HEK293 (cell line): ENCODE data around the gene HIRA.
A peak's percentile ranks its signal among the peaks of the same experiment; 100 is the strongest.

Source experiments
- CTCF ChIP-seq: fragments of 450-650 bp; formaldehyde crosslinking; IDR thresholded peaks from 2 replicates; pipeline ENCODE4 v1.5.1; 2016; ENCODE audit warnings: missing biosample characterization, missing genetic modification characterization
- GLI4 ChIP-seq: fragments of 450-650 bp; formaldehyde crosslinking; IDR thresholded peaks from 2 replicates; pipeline ENCODE4 v1.5.1; 2016; ENCODE audit warnings: missing biosample characterization, missing genetic modification characterization
- HIC1 ChIP-seq: fragments of 450-650 bp; formaldehyde crosslinking; IDR thresholded peaks from 2 replicates; pipeline ENCODE4 v1.5.1; 2016; ENCODE audit warnings: missing biosample characterization, missing genetic modification characterization
- HOXC10 ChIP-seq: sonication (generic); formaldehyde crosslinking; IDR thresholded peaks from 2 replicates; pipeline ENCODE4 v1.8.1; 2023; ENCODE audit warnings: mild to moderate bottlenecking, missing genetic modification reagents
- HOXD13 ChIP-seq: sonication (generic); formaldehyde crosslinking; IDR thresholded peaks from 2 replicates; pipeline ENCODE4 v1.8.0; 2022; ENCODE audit warnings: missing genetic modification reagents, borderline replicate concordance
- KLF7 ChIP-seq: fragments of 450-650 bp; formaldehyde crosslinking; IDR thresholded peaks from 2 replicates; pipeline ENCODE4 v1.5.1; 2016; ENCODE audit warnings: missing biosample characterization, missing genetic modification characterization, borderline replicate concordance
- KLF8 ChIP-seq: fragments of 450-650 bp; formaldehyde crosslinking; IDR thresholded peaks from 2 replicates; pipeline ENCODE4 v1.5.1; 2016; ENCODE audit warnings: missing biosample characterization, missing genetic modification characterization
- MYNN ChIP-seq: fragments of 450-650 bp; formaldehyde crosslinking; IDR thresholded peaks from 2 replicates; pipeline ENCODE4 v1.5.1; 2016; ENCODE audit warnings: missing biosample characterization, missing genetic modification characterization, borderline replicate concordance
- OSR2 ChIP-seq: fragments of 450-650 bp; formaldehyde crosslinking; IDR thresholded peaks from 2 replicates; pipeline ENCODE4 v1.5.1; 2016; ENCODE audit warnings: missing biosample characterization, missing genetic modification characterization
- PRDM1 ChIP-seq: fragments of 450-650 bp; formaldehyde crosslinking; IDR thresholded peaks from 2 replicates; pipeline ENCODE4; 2016; ENCODE audit warnings: missing biosample characterization, missing genetic modification characterization
- PRDM6 ChIP-seq: fragments of 450-650 bp; formaldehyde crosslinking; IDR thresholded peaks from 2 replicates; pipeline ENCODE4 v1.5.1; 2017; ENCODE audit warnings: missing biosample characterization, missing genetic modification characterization
- TCF7L2 ChIP-seq: IDR thresholded peaks from 2 replicates; pipeline ENCODE4 v1.6.1; 2011; ENCODE audit warnings: low read depth, mild to moderate bottlenecking, inconsistent platforms, low read length, moderate library complexity, borderline replicate concordance
- YY2 ChIP-seq: fragments of 450-650 bp; formaldehyde crosslinking; IDR thresholded peaks from 2 replicates; pipeline ENCODE4 v1.5.1; 2016; ENCODE audit warnings: missing biosample characterization, missing genetic modification characterization
- ZBTB49 ChIP-seq: fragments of 450-650 bp; formaldehyde crosslinking; IDR thresholded peaks from 2 replicates; pipeline ENCODE4 v1.5.1; 2016; ENCODE audit warnings: missing biosample characterization, missing genetic modification characterization, low read depth
- ZBTB7A ChIP-seq: fragments of 450-650 bp; formaldehyde crosslinking; IDR thresholded peaks from 2 replicates; pipeline ENCODE4 v1.5.1; 2016; ENCODE audit warnings: low read depth, missing biosample characterization, missing genetic modification characterization
- ZNF10 ChIP-seq: fragments of 450-650 bp; formaldehyde crosslinking; IDR thresholded peaks from 2 replicates; pipeline ENCODE4 v1.5.1; 2017; ENCODE audit warnings: missing biosample characterization, missing genetic modification characterization
- ZNF174 ChIP-seq: fragments of 450-650 bp; formaldehyde crosslinking; IDR thresholded peaks from 2 replicates; pipeline ENCODE4 v1.5.0; 2017; ENCODE audit warnings: missing biosample characterization, mild to moderate bottlenecking, missing genetic modification characterization
- ZNF18 ChIP-seq: fragments of 450-650 bp; formaldehyde crosslinking; IDR thresholded peaks from 2 replicates; pipeline ENCODE4 v1.5.1; 2016; ENCODE audit warnings: missing biosample characterization, missing genetic modification characterization
- ZNF362 ChIP-seq: fragments of 450-650 bp; formaldehyde crosslinking; IDR thresholded peaks from 2 replicates; pipeline ENCODE4 v1.5.1; 2016; ENCODE audit warnings: missing biosample characterization, missing genetic modification characterization
- ZNF398 ChIP-seq: fragments of 450-650 bp; formaldehyde crosslinking; IDR thresholded peaks from 2 replicates; pipeline ENCODE4 v1.5.1; 2017; ENCODE audit warnings: missing biosample characterization, missing genetic modification characterization
- ZNF404 ChIP-seq: fragments of 450-650 bp; formaldehyde crosslinking; IDR thresholded peaks from 2 replicates; pipeline ENCODE4 v1.5.1; 2017; ENCODE audit warnings: missing biosample characterization, missing genetic modification characterization
- ZNF423 ChIP-seq: fragments of 450-650 bp; formaldehyde crosslinking; IDR thresholded peaks from 2 replicates; pipeline ENCODE4 v1.5.1; 2016; ENCODE audit warnings: missing biosample characterization, missing genetic modification characterization
- ZNF544 ChIP-seq: fragments of 450-650 bp; formaldehyde crosslinking; IDR thresholded peaks from 2 replicates; pipeline ENCODE4 v1.5.0; 2017; ENCODE audit warnings: missing biosample characterization, missing genetic modification characterization
- ZNF600 ChIP-seq: fragments of 450-650 bp; formaldehyde crosslinking; IDR thresholded peaks from 2 replicates; pipeline ENCODE4 v1.5.1; 2016; ENCODE audit warnings: missing biosample characterization, missing genetic modification characterization
- ZNF677 ChIP-seq: fragments of 450-650 bp; IDR thresholded peaks from 2 replicates; pipeline ENCODE4 v1.5.0; 2018; ENCODE audit warnings: missing biosample characterization, mild to moderate bottlenecking, missing genetic modification characterization, moderate library complexity
- ZXDB ChIP-seq: fragments of 450-650 bp; formaldehyde crosslinking; IDR thresholded peaks from 2 replicates; pipeline ENCODE4 v1.5.1; 2016; ENCODE audit warnings: missing biosample characterization, missing genetic modification characterization

The HIRA gene

GRCh38 chr22:19291580-19292457 lies 139.7 kb downstream of the HIRA start, which contains the start of gene CLTCL1 (continued):
- TF ChIP-seq HIC1 (tag by site-specific recombination) (peak; percentile 78), ZNF18 (tag by site-specific recombination) (0 out of 2 replicates have a peak, but pooled peaks have one; percentile 29), KLF7 (tag by site-specific recombination) (0 out of 2 replicates have a peak, but pooled peaks have one; percentile 62), PRDM6 (no peak), ZNF544 (tag by site-specific recombination) (no peak), MYNN (no peak), HOXC10 (CRISPR knock-in tag) (no peak), ZNF404 (no peak), HOXD13 (CRISPR knock-in tag) (no peak), TCF7L2 (no peak), ZBTB7A (peak; percentile 86), PRDM1 (tag by site-specific recombination) (no peak), ZNF398 (no peak), KLF8 (tag by site-specific recombination) (0 out of 2 replicates have a peak, but pooled peaks have one; percentile 69), CTCF (tag by site-specific recombination) (no peak), GLI4 (tag by site-specific recombination) (peak; percentile 38; the same call in 1 of the 2 replicates), OSR2 (tag by site-specific recombination) (no peak), YY2 (tag by site-specific recombination) (peak; percentile 17), ZBTB49 (no peak), ZXDB (tag by site-specific recombination) (peak; percentile 75), ZNF677 (tag by site-specific recombination) (no peak), ZNF600 (tag by site-specific recombination) (peak; percentile 51; the same call in 1 of the 2 replicates), ZNF362 (tag by site-specific recombination) (no peak), ZNF174 (tag by site-specific recombination) (no peak), ZNF423 (tag by site-specific recombination) (no peak), ZNF10 (tag by site-specific recombination) (0 out of 2 replicates have a peak, but pooled peaks have one; percentile 51)
